Epithelial cell of esophagus (primary cell): Measurements from ENCODE around the gene TNFRSF4.

Source experiments
- DNase-seq: peaks from one replicate; pipeline ENCODE4 v3.0.0; 2010; ENCODE audit warnings: low read depth
- H3K4me3 ChIP-seq: 2 replicates; pipeline ENCODE4 v1.5.1; 2011; ENCODE audit warnings: mild to moderate bottlenecking, low read length, control low read depth
- TF ChIP-seq, protein P1 (sequence below): IDR thresholded peaks from 2 replicates; pipeline ENCODE4 v1.5.1; 2011; ENCODE audit warnings: low read depth, mild to moderate bottlenecking, low read length, control low read depth, inconsistent platforms; ENCODE audit not compliant: insufficient read depth; ENCODE audit errors: missing control alignments

TNFRSF4 gene

GRCh38 chr1:1170215-1171091, 43.5 kb downstream of the TNFRSF4 start:
- DNase-seq: no peak
- H3K4me3 ChIP-seq: no peak overlapping the region
- TF ChIP-seq, protein P1, sequence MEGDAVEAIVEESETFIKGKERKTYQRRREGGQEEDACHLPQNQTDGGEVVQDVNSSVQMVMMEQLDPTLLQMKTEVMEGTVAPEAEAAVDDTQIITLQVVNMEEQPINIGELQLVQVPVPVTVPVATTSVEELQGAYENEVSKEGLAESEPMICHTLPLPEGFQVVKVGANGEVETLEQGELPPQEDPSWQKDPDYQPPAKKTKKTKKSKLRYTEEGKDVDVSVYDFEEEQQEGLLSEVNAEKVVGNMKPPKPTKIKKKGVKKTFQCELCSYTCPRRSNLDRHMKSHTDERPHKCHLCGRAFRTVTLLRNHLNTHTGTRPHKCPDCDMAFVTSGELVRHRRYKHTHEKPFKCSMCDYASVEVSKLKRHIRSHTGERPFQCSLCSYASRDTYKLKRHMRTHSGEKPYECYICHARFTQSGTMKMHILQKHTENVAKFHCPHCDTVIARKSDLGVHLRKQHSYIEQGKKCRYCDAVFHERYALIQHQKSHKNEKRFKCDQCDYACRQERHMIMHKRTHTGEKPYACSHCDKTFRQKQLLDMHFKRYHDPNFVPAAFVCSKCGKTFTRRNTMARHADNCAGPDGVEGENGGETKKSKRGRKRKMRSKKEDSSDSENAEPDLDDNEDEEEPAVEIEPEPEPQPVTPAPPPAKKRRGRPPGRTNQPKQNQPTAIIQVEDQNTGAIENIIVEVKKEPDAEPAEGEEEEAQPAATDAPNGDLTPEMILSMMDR: no peak

- H3K4me3 ChIP-seq: no peak overlapping the region
- TF ChIP-seq, protein P1: no peak
- no peak for DNase-seq
These were observed 44.3 kb downstream of the TNFRSF4 start for GRCh38 chr1:1169429-1170214.

GRCh38 chr1:1168451-1169411, 45.2 kb downstream of the TNFRSF4 start:
- DNase-seq: no peak

DNA sequence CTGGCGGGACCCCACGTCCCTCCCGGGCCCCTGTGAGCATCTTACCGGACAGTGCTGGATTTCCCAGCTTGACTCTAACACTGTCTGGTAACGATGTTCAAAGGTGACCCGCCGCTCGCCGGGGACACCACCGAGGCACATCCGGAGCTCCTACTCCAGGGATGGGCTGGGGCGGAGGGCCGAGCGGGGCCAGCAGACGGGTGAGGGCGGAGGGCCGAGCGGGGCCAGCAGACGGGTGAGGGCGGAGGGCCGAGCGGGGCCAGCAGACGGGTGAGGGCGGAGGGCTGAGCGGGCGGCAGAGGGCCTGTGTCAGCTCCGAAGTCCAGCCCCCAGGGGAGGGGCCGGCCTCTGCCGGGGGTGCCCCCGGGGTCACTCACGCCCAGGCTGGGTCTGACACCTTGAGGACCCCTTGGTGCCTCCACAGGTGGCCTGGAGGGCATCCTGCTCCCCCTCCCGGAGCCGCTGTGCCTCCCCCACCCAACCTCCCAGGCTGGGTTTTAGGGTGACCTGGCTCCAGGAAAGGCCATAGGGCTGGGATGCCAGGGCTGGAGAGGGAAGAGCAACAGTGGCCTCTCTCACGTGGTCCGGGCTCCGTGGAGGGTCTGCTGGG, 46.0 kb downstream of the TNFRSF4 start:
- TF ChIP-seq, protein P1: no peak
- H3K4me3 ChIP-seq: no peak overlapping the region
- no peak for DNase-seq

More at GRCh38 chr1:1168451-1169411, 45.2 kb downstream of the TNFRSF4 start:
- H3K4me3 ChIP-seq: no peak overlapping the region
- TF ChIP-seq, protein P1: no peak

- DNase-seq: no peak
- TF ChIP-seq, protein P1: no peak
- no peak overlapping the region for H3K4me3 ChIP-seq
These were observed 46.5 kb downstream of the TNFRSF4 start for GRCh38 chr1:1167398-1167821.
